Trophoblast cell (in vitro differentiated cells and primary cell): ENCODE measurements around the gene MAPK14.

Experiments used
- DNase-seq, 2 donors: peaks; one replicate each; pipeline ENCODE4 v3.0.0-alpha.2; 2016
- H2AFZ ChIP-seq: 2 replicates; pipeline ENCODE4 v1.6.1; 2013; ENCODE audit warnings: low read length, moderate library complexity, mild to moderate bottlenecking; ENCODE audit not compliant: insufficient read depth, poor library complexity
- H2AK5ac ChIP-seq: 2 replicates; pipeline ENCODE4 v1.6.1; 2013; ENCODE audit warnings: mild to moderate bottlenecking, low read length
- H2BK120ac ChIP-seq: 2 replicates; pipeline ENCODE4 v1.6.1; 2013; ENCODE audit warnings: low read length, mild to moderate bottlenecking, moderate library complexity; ENCODE audit not compliant: insufficient read depth, poor library complexity
- H2BK12ac ChIP-seq: 2 replicates; pipeline ENCODE4 v1.6.1; 2013; ENCODE audit warnings: mild to moderate bottlenecking, low read length, moderate library complexity
- H2BK5ac ChIP-seq: 2 replicates; pipeline ENCODE4 v1.6.1; 2013; ENCODE audit warnings: low read length, low read depth, moderate library complexity, mild to moderate bottlenecking; ENCODE audit not compliant: poor library complexity
- H3K14ac ChIP-seq: 2 replicates; pipeline ENCODE4 v1.6.1; 2013; ENCODE audit warnings: mild to moderate bottlenecking, low read length
- H3K18ac ChIP-seq: 2 replicates; pipeline ENCODE4 v1.6.1; 2013; ENCODE audit warnings: mild to moderate bottlenecking, low read length
- H3K23ac ChIP-seq: 2 replicates; pipeline ENCODE4 v1.6.1; 2013; ENCODE audit warnings: low read length
- H3K27ac ChIP-seq: 2 replicates; pipeline ENCODE4 v1.5.1; 2013; ENCODE audit warnings: low read depth, mild to moderate bottlenecking, inconsistent platforms, low read length, moderate library complexity
- H3K27me3 ChIP-seq: 2 replicates; pipeline ENCODE4 v1.6.1; 2013; ENCODE audit warnings: inconsistent platforms, mild to moderate bottlenecking, low read length, moderate library complexity; ENCODE audit not compliant: insufficient read depth
- H3K36me3 ChIP-seq, 2 experiments: 1 replicate in 1 of 2; 2 replicates in 1 of 2; pipeline ENCODE4 v1.6.1; 2013; ENCODE audit warnings: low read length in 2 of 2, mild to moderate bottlenecking in 2 of 2, moderate library complexity in 1 of 2; ENCODE audit not compliant: insufficient read depth in 2 of 2, control insufficient read depth in 1 of 2
- H3K4ac ChIP-seq: 2 replicates; pipeline ENCODE4 v1.6.1; 2013; ENCODE audit warnings: low read depth, mild to moderate bottlenecking, low read length, moderate library complexity
- H3K4me1 ChIP-seq, 2 experiments: 1 replicate in 1 of 2; 2 replicates in 1 of 2; pipeline ENCODE4 v1.6.1; 2013; ENCODE audit warnings: low read length in 2 of 2, mild to moderate bottlenecking in 2 of 2, moderate library complexity in 1 of 2; ENCODE audit not compliant: insufficient read depth in 2 of 2, control insufficient read depth in 1 of 2
- H3K4me2 ChIP-seq: 2 replicates; pipeline ENCODE4 v1.6.1; 2013; ENCODE audit warnings: inconsistent platforms, mild to moderate bottlenecking, low read length, moderate library complexity
- H3K4me3 ChIP-seq: 2 replicates; pipeline ENCODE4 v1.5.1; 2013; ENCODE audit warnings: mild to moderate bottlenecking, low read depth, low read length, inconsistent platforms
- H3K79me1 ChIP-seq: one replicate; pipeline ENCODE4 v1.6.1; 2013; ENCODE audit warnings: low read length
- H3K79me2 ChIP-seq: 2 replicates; pipeline ENCODE4 v1.6.1; 2013; ENCODE audit warnings: low read length, mild to moderate bottlenecking; ENCODE audit not compliant: control insufficient read depth, insufficient read depth, poor library complexity
- H3K9ac ChIP-seq: 2 replicates; pipeline ENCODE4 v1.6.1; 2013; ENCODE audit warnings: mild to moderate bottlenecking, low read length
- H3K9me3 ChIP-seq: 2 replicates; pipeline ENCODE4 v1.6.1; 2013; ENCODE audit warnings: low read depth, mild to moderate bottlenecking, control low read depth, inconsistent platforms, low read length; ENCODE audit not compliant: insufficient read depth
- H4K12ac ChIP-seq: 2 replicates; pipeline ENCODE4 v1.6.1; 2013; ENCODE audit warnings: low read depth, mild to moderate bottlenecking, low read length, moderate library complexity
- H4K8ac ChIP-seq: 2 replicates; pipeline ENCODE4 v1.6.1; 2013; ENCODE audit warnings: low read depth, mild to moderate bottlenecking, low read length, moderate library complexity
- H4K91ac ChIP-seq: one replicate; pipeline ENCODE4 v1.6.1; 2013; ENCODE audit warnings: low read depth, mild to moderate bottlenecking, low read length, moderate library complexity
- WGBS: extraction: QIAGEN DNeasy Blood & Tissue Kit; methylation state at CpG from one replicate; pipeline ENCODE4 v1.1.7; 2013; ENCODE audit warnings: missing lambda C conversion rate; ENCODE audit not compliant: insufficient read length, insufficient coverage; ENCODE audit errors: extremely low coverage; 5-methylcytosine and 5-hydroxymethylcytosine counted together

Gene MAPK14

GRCh38 chr6:36067374-36068011 is 39.9 kb downstream of the MAPK14 start:
- Histone ChIP-seq H3K4ac (no peak overlapping the region), H3K18ac (no peak overlapping the region), H2BK5ac (no peak overlapping the region), H3K4me3 (no peak overlapping the region), H2AFZ (no peak overlapping the region), H2BK120ac (no peak overlapping the region), H3K79me1 (no peaks in the 10 kb centered on the region), H4K12ac (no peak overlapping the region), H3K9ac (no peak overlapping the region), H3K14ac (no peak overlapping the region), H3K36me3 (no peaks in the 10 kb centered on the region), H2AK5ac (no peak overlapping the region), H3K4me2 (no peak overlapping the region), H4K91ac (no peak overlapping the region), H3K79me2 (no peaks in the 10 kb centered on the region), H3K27ac (no peak overlapping the region), H2BK12ac (no peak overlapping the region), H3K23ac (no peak overlapping the region), H3K9me3 (no peaks in the 10 kb centered on the region), H3K27me3 (no peaks in the 10 kb centered on the region), H4K8ac (no peak overlapping the region), H3K4me1 (peaks cover 5% of the 10 kb centered on the region in 2 experiments)
- no peak for DNase-seq
- WGBS: no CpG with 5 or more reads among the region's 3 CpGs

GRCh38 chr6:36068012-36068392 is 40.4 kb downstream of the MAPK14 start:
- Histone ChIP-seq H3K9me3 (no peaks in the 10 kb centered on the region), H3K18ac (no peak overlapping the region), H3K4me3 (no peak overlapping the region), H3K23ac (no peak overlapping the region), H3K79me2 (no peaks in the 10 kb centered on the region), H2AK5ac (no peak overlapping the region), H3K14ac (no peak overlapping the region), H3K27ac (no peak overlapping the region), H2BK12ac (no peak overlapping the region), H4K12ac (no peak overlapping the region), H2BK5ac (no peak overlapping the region), H3K4me1 (peaks cover 2 to 4% of the 10 kb centered on the region in 2 experiments), H3K36me3 (no peaks in the 10 kb centered on the region), H4K91ac (no peak overlapping the region), H3K79me1 (no peaks in the 10 kb centered on the region), H2BK120ac (no peak overlapping the region), H3K27me3 (no peaks in the 10 kb centered on the region), H3K9ac (no peak overlapping the region), H3K4ac (no peak overlapping the region), H2AFZ (no peak overlapping the region), H4K8ac (no peak overlapping the region), H3K4me2 (no peak overlapping the region)
- DNase-seq: no peak

- DNase-seq: no peak
Observed at GRCh38 chr6:36068586-36068985, 41.0 kb downstream of the MAPK14 start.

GRCh38 chr6:36069573-36069972 is 42.0 kb downstream of the MAPK14 start:
- H3K4me2 ChIP-seq: no peak overlapping the region
- no peaks in the 10 kb centered on the region for H3K9me3 ChIP-seq
- H2BK120ac ChIP-seq: no peak overlapping the region
- H3K4ac ChIP-seq: no peak overlapping the region
- no CpG with 5 or more reads among the region's 1 CpG for WGBS
- H4K91ac ChIP-seq: no peak overlapping the region
- no peak overlapping the region for H2AFZ ChIP-seq
- H2BK12ac ChIP-seq: no peak overlapping the region
- H2BK5ac ChIP-seq: no peak overlapping the region
- H4K8ac ChIP-seq: no peak overlapping the region
- H3K4me1 ChIP-seq: peaks cover 2 to 4% of the 10 kb centered on the region in 2 experiments
- no peaks in the 10 kb centered on the region for H3K79me1 ChIP-seq
- H3K27me3 ChIP-seq: no peaks in the 10 kb centered on the region
- H3K18ac ChIP-seq: no peak overlapping the region
- no peak overlapping the region for H3K23ac ChIP-seq
- H3K14ac ChIP-seq: no peak overlapping the region
- no peak overlapping the region for H3K27ac ChIP-seq
- DNase-seq: no peak
- H4K12ac ChIP-seq: no peak overlapping the region
- H3K9ac ChIP-seq: no peak overlapping the region
- no peaks in the 10 kb centered on the region for H3K36me3 ChIP-seq
- no peak overlapping the region for H3K4me3 ChIP-seq
- H2AK5ac ChIP-seq: no peak overlapping the region
- H3K79me2 ChIP-seq: no peaks in the 10 kb centered on the region

More at GRCh38 chr6:36068586-36068985, 41.0 kb downstream of the MAPK14 start:
- Histone ChIP-seq H2AFZ (no peak overlapping the region), H3K9ac (no peak overlapping the region), H4K91ac (no peak overlapping the region), H3K79me1 (no peaks in the 10 kb centered on the region), H3K79me2 (no peaks in the 10 kb centered on the region), H2BK5ac (no peak overlapping the region), H3K9me3 (no peaks in the 10 kb centered on the region), H2BK120ac (no peak overlapping the region), H3K36me3 (no peaks in the 10 kb centered on the region), H3K4me1 (peaks cover 2 to 4% of the 10 kb centered on the region in 2 experiments), H3K4ac (no peak overlapping the region), H4K12ac (no peak overlapping the region), H2BK12ac (no peak overlapping the region), H3K14ac (no peak overlapping the region), H2AK5ac (no peak overlapping the region), H3K27me3 (no peaks in the 10 kb centered on the region), H3K23ac (no peak overlapping the region), H3K4me3 (no peak overlapping the region), H3K27ac (no peak overlapping the region), H4K8ac (no peak overlapping the region), H3K18ac (no peak overlapping the region), H3K4me2 (no peak overlapping the region)
- no CpG with 5 or more reads among the region's 3 CpGs for WGBS
